GM23338 (cell line): Measurements from ENCODE around the gene GRID1. TPM values are rescaled to one million over a fixed set of nuclear protein-coding genes. Genes with fewer than 3 reads are reported as not detected.

Experiments used
- ATAC-seq: fragments of 200-7000 bp; cut with Tn5 transposase; 3 replicates; pipeline ENCODE4 v1.9.1; 2020
- DNase-seq: peaks from one replicate; pipeline ENCODE4 v3.0.0-alpha.2; 2015; ENCODE audit warnings: low spot score
- H2AFZ ChIP-seq: fragments of 200-600 bp; sonication (generic); 2 replicates; pipeline ENCODE4 v1.8.0; 2016; ENCODE audit warnings: antibody characterized with exemption, mild to moderate bottlenecking, moderate library complexity
- H3F3A ChIP-seq: fragments of 200-600 bp; sonication (generic); replicated peaks from 2 replicates; pipeline ENCODE4 v1.8.0; 2017; ENCODE audit warnings: antibody characterized with exemption, mixed run types, low read depth
- H3K27ac ChIP-seq: fragments of 200-600 bp; sonication (generic); 2 replicates; pipeline ENCODE4 v1.6.1; 2016; ENCODE audit warnings: low read depth
- H3K27me3 ChIP-seq: fragments of 200-600 bp; sonication (generic); 2 replicates; pipeline ENCODE4 v1.8.0; 2016; ENCODE audit warnings: mild to moderate bottlenecking, mixed run types, moderate library complexity; ENCODE audit not compliant: insufficient read depth
- H3K36me3 ChIP-seq: fragments of 200-600 bp; sonication (generic); 2 replicates; pipeline ENCODE4 v1.8.0; 2016; ENCODE audit warnings: mild to moderate bottlenecking; ENCODE audit not compliant: insufficient read depth
- H3K4me1 ChIP-seq: fragments of 200-600 bp; sonication (generic); 2 replicates; pipeline ENCODE4 v1.8.0; 2016; ENCODE audit warnings: mild to moderate bottlenecking, moderate library complexity; ENCODE audit not compliant: insufficient read depth
- H3K4me2 ChIP-seq: fragments of 200-600 bp; sonication (generic); 2 replicates; pipeline ENCODE4 v1.7.1; 2017; ENCODE audit warnings: mixed run types
- H3K4me3 ChIP-seq: fragments of 200-600 bp; sonication (generic); 2 replicates; pipeline ENCODE4 v1.6.1; 2016; ENCODE audit warnings: mixed run types
- H3K79me2 ChIP-seq: fragments of 200-600 bp; sonication (generic); replicated peaks from 2 replicates; pipeline ENCODE4 v1.8.0; 2017; ENCODE audit warnings: mild to moderate bottlenecking; ENCODE audit not compliant: insufficient read depth
- H3K9me2 ChIP-seq: fragments of 200-600 bp; sonication (generic); 2 replicates; pipeline ENCODE4 v1.8.0; 2017; ENCODE audit not compliant: insufficient read depth
- H4K20me1 ChIP-seq: fragments of 200-600 bp; sonication (generic); replicated peaks from 2 replicates; pipeline ENCODE4 v1.8.0; 2017; ENCODE audit warnings: mild to moderate bottlenecking; ENCODE audit not compliant: insufficient read depth
- H3K27ac Mint-ChIP-seq: 2 replicates; pipeline ENCODE4 v1.8.0; 2020; ENCODE audit warnings: inconsistent platforms, mild to moderate bottlenecking, moderate library complexity, mixed read lengths
- H3K27me3 Mint-ChIP-seq: 3 replicates; pipeline ENCODE4 v1.8.0; 2022; ENCODE audit warnings: low read depth, mild to moderate bottlenecking, moderate library complexity, mixed read lengths, inconsistent platforms; ENCODE audit not compliant: insufficient read depth, poor library complexity
- H3K36me3 Mint-ChIP-seq: 3 replicates; pipeline ENCODE4 v1.8.0; 2021; ENCODE audit warnings: low read depth, mild to moderate bottlenecking, inconsistent platforms, moderate library complexity, mixed read lengths
- H3K4me1 Mint-ChIP-seq: 3 replicates; pipeline ENCODE4 v1.8.0; 2020; ENCODE audit warnings: mild to moderate bottlenecking, inconsistent platforms, mixed read lengths
- H3K4me3 Mint-ChIP-seq: 3 replicates; pipeline ENCODE4 v1.8.0; 2021; ENCODE audit warnings: moderate library complexity, mild to moderate bottlenecking, inconsistent platforms, mixed read lengths
- H3K9me3 Mint-ChIP-seq: 3 replicates; pipeline ENCODE4 v1.8.0; 2020; ENCODE audit warnings: moderate library complexity, mild to moderate bottlenecking, inconsistent platforms, mixed read lengths
- CREB1 ChIP-seq: fragments of 250-450 bp; sonication (Bioruptor Pico); IDR thresholded peaks from 2 replicates; pipeline ENCODE4 v1.5.0; 2020; ENCODE audit warnings: low read depth, mild to moderate bottlenecking, moderate library complexity
- CTCF ChIP-seq, 2 experiments: fragments of 200-600 bp in 1 of 2; sonication (generic) in 1 of 2; conservative IDR thresholded peaks; 2 replicates each; pipeline versions ENCODE4 v1.5.1 to v1.6.1; 2016 to 2017; ENCODE audit warnings: antibody characterized with exemption in 2 of 2, low read depth in 2 of 2, mild to moderate bottlenecking in 2 of 2, moderate library complexity in 1 of 2
- ETS1 ChIP-seq: IDR thresholded peaks from 2 replicates; pipeline ENCODE4 v1.6.1; 2016; ENCODE audit warnings: antibody characterized with exemption
- EZH2 ChIP-seq: fragments of 200-600 bp; sonication (generic); IDR thresholded peaks from one replicate; pipeline ENCODE4 v1.8.0; 2017; ENCODE audit warnings: antibody characterized with exemption, mild to moderate bottlenecking, low read depth; ENCODE audit not compliant: unreplicated experiment
- EZH2phosphoT487 ChIP-seq: fragments of 200-600 bp; sonication (generic); IDR thresholded peaks from one replicate; pipeline ENCODE4 v1.8.1; 2018; ENCODE audit warnings: antibody characterized with exemption; ENCODE audit not compliant: unreplicated experiment
- REST ChIP-seq: IDR thresholded peaks from one replicate; pipeline ENCODE4 v1.6.1; 2018; ENCODE audit warnings: antibody characterized with exemption; ENCODE audit not compliant: unreplicated experiment
- ZNF462 ChIP-seq: fragments of 250-450 bp; sonication (Bioruptor Pico); IDR thresholded peaks from 2 replicates; pipeline ENCODE4 v1.5.0; 2020; ENCODE audit warnings: mild to moderate bottlenecking, moderate library complexity
- polyA plus RNA-seq: library from polyadenylated mRNA; unstranded; fragments of >200 nt; fragmentation: Nextera tagmentation; extraction: Ambion mirVana; gene quantifications from 2 replicates; pipeline ENCODE4 v1.2.1, GENCODE V29; 2016
- total RNA-seq: library from RNA; depleted of rRNA; stranded (reverse); fragments of >200 nt; shearing (Covaris generic); gene quantifications from 2 replicates; pipeline ENCODE4 v1.2.3, GENCODE V29; 2014

GRID1 gene
- total and polyA plus RNA-seq, 2 experiments from 2014 or later, result 0.14 to 0.15 TPM

- no peak for TF ChIP-seq ZNF462 (CRISPR knock-in tag)
- TF ChIP-seq ETS1, result no peak
- TF ChIP-seq CREB1 (CRISPR knock-in tag), result no peak
- no peak for TF ChIP-seq REST
These were observed 767.9 kb downstream of the GRID1 start (continued) for GRCh38 chr10:85598646-85599045.

- H3K4me3 Mint-ChIP-seq, result no peak overlapping the region
- DNase-seq, result no peak
- H3K27ac Mint-ChIP-seq, result no peak overlapping the region
- H3K79me2 ChIP-seq, result no peaks in the 10 kb centered on the region
- no peaks in the 10 kb centered on the region for H3K36me3 ChIP-seq
- H3K4me2 ChIP-seq, result no peak overlapping the region
- no peak overlapping the region for H3K27ac ChIP-seq
- H3K9me2 ChIP-seq, result no peaks in the 10 kb centered on the region
- no peak overlapping the region for H3K4me3 ChIP-seq
- no peaks in the 10 kb centered on the region for H3K27me3 ChIP-seq
- peaks cover 86% of the 10 kb centered on the region for H3K9me3 Mint-ChIP-seq
- no peaks in the 10 kb centered on the region for H3F3A ChIP-seq
- no peaks in the 10 kb centered on the region for H3K4me1 ChIP-seq
- H3K4me1 Mint-ChIP-seq, result no peaks in the 10 kb centered on the region
- ATAC-seq, result no peak
- no peaks in the 10 kb centered on the region for H4K20me1 ChIP-seq
- H3K36me3 Mint-ChIP-seq, result peaks cover 7% of the 10 kb centered on the region; the same call in 1 of the 3 replicates
- no peak for TF ChIP-seq EZH2phosphoT487
- no peak for TF ChIP-seq ETS1
- TF ChIP-seq EZH2, result no peak
- no peak for TF ChIP-seq CTCF (conservative IDR thresholded peaks at IDR 0.05; ENCODE audit: low read depth in 2 of 2)
- H3K27me3 Mint-ChIP-seq, result peaks cover 5% of the 10 kb centered on the region
- no peak overlapping the region for H2AFZ ChIP-seq
These were observed 769.6 kb downstream of the GRID1 start for GRCh38 chr10:85597006-85597405.
